HG03039 (cell line): ENCODE data around the gene MICAL3.
"Not testable (repeated sequence)": the region's sequence is repeated elsewhere in the genome, so short reads cannot be mapped to it uniquely, and the experiment has no call there.

Source experiments
- ATAC-seq: cut with Tn5 transposase; IDR thresholded peaks from one replicate; pipeline ENCODE4 v1.9.1; 2021; ENCODE audit warnings: mild to moderate bottlenecking, moderate library complexity; ENCODE audit not compliant: unreplicated experiment

MICAL3 gene

DNA sequence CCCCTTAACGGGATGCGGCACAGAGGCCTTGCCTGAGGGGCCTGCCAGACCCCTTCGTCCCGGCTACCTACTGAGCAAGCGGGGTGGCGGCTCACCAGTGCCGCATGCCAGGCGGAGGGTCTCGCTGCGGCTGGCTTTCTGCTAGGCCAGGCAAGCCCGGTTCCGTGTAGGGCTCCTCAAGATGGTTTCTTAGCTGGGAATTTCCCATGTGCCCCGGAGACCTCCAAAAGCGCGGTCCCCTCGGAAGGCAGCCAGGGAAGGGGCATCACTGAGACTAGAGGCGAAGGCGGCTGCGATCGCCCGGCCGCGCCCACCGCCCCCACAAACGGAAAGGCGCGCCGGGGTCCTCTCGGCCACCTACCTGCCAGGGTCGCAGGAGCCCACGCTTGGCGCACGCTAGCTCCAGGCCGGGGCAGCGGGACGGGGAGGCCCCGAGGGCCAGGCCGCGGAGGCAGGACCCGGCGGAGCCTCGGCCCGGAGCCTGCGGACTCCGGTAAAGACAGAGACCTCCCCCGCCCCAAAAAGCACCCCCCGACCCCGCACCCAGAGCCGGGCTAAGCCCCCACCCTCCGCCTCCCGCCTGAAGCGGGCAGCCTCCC is 23.8 kb downstream of the MICAL3 start:
- no peak for ATAC-seq

DNA sequence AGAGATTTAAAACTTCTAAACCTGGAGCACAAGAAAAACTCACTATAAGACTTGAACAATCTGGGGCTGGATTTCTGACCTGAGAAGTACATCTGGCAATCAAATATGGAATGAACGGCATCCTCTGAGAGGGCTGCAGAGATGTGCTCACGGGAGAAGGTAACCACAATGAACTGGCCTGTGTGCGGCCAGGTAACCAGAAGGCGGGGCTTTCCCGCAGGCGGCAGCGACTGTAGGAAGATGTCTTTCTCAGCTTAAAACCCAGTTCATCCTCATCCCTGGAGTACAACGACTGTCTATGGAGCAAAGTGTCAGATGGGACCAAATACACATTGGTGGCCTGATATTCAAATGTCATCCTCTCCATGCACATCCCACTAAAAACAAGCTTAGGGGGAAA is 24.5 kb downstream of the MICAL3 start:
- no peak for ATAC-seq

DNA sequence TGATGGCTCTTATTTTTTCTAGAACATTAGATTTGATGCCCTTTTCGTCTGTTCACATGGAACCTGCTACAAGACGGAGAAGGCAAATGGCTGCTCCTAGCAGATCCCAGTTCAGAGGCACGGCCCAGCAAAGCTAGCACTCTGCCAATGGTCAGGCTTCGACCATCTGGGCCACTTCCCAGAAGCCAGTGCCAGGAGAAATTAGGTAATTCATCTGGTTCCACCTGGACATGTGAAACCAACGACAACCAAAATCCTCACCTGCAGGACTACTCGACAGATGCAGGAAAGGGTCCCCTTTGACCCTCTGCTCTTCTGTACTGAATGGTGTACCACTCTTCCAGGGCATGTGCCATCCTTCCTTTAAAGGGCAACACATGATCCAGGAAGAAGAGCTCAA is 25.4 kb downstream of the MICAL3 start:
- ATAC-seq = no peak

DNA sequence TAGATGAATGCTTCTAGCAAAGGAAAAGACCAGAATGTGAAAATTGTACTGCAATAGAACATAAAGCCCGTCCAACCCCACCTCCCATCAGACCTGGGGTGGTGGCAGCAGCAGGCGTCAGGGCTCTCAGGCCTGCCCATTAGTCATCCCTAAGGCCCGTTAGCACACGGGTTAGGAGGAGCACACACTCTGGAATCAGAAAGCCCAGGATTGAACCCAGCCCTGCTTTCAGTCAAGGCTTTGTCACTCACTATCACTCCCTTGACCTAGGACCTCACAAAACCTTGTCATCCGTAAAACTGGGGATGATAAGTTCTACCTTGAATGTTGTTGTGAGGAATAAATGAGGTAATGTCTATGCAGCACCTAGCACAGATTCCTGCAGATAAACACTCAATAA is 26.9 kb downstream of the MICAL3 start:
- no peak for ATAC-seq

DNA sequence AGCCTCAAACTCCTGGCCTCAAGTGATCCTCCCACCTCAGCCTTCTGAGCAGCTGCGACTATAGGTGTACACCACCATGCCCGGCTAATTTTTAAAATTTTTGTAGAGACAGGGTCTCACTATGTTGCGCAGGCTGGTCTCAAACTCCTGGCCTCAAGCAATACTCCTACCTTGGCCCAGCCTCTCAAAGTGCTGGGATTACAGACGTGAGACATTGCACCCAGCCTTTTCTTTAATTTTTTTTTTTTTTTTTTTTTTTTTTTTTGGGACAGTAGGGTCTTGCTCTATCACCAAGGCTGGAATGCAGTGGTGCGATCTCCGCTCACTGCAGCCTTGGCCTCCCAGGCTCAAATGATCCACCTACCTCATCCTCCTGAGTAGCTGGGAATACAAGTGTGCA is 29.1 kb downstream of the MICAL3 start:
- not testable (repeated sequence) for ATAC-seq

DNA sequence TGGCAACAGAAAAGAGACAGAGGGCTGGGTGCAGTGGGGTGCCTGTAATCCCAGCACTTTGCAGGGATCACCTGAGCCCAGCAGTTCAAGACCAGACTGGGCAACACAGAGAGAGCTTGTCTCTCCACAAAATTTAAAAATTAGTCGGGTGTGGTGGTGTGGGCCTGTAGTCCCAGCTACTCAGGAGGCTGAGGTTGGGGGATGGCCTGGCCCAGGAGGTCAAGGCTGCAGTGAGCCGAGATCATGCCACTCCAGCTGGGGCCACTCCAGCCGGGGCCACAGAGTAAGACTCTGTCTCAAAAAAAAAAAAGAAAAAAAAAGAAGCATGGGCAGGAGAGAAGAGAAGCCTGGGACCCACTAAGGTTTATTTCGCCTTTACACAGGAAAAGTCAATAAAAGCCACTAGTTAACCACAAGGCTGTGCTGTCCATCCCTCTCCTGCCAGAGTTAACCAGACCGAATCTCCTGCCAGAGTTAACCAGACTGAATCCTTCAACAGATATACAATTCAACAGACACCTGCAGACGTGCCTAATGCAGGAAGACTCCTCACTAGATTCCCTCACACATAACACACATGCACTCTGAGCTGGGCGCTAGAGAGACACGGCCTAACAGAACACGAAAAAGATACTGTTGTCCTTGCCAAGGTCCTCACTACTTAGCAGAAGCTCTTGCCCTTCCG is 29.8 kb downstream of the MICAL3 start:
- no peak for ATAC-seq

DNA sequence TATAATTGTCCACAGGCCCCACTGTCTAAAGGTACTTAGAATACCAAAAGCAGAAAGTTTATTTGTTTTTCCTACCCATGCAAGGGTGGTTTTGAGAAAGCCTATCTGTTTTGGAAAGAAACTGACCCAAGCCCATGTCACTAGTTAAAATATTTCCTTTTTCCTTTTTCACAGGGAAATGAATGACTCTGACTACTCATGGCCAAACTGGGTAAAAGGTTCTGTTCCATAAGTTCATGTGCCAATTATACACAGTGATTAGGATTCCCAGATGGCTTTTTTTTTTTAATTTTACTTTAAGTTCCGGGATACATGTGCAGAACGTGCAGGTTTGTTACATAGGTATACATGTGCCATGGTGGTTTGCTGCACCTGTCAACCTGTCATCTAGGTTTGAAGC is 31.4 kb downstream of the MICAL3 start:
- not testable (repeated sequence) for ATAC-seq

DNA sequence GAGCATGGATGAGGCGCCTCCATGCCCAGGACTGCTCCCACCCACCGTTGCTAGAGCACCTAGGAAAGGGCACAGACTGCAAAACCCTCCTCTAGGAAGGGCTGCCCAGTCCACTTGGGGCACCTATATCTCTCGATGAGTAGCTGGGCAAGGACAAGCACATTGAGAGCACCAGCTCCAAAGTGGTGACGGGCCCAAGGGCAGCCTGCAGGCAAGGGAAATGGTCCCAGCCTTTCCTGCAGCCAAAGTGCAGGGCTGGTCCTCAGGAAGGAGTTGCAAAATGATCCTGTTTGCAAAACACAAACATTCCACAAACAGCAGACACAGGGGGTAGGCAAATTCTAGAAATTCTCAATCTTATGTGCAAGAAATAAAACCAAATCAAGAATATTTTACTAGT is 32.4 kb downstream of the MICAL3 start:
- not testable (repeated sequence) for ATAC-seq

DNA sequence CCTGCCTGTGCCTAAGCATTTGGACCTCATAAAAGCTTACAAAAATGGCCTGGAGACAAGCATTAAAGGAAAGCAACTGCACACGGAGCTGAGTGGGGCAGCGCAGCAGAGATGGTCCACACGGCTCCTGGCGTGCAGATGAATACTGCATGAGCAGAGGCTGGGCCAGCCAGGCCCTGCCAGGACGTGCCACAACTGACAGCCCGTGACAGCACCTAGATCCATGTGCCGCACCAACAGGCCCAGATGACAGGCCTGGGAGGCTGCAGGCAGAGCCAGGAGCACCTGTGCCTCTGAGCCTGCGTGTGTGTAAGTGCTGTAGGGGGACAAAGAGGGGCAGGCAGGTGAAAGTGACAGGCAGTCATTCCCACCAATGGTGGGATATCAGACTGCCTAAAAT is 33.4 kb downstream of the MICAL3 start:
- ATAC-seq = no peak

DNA sequence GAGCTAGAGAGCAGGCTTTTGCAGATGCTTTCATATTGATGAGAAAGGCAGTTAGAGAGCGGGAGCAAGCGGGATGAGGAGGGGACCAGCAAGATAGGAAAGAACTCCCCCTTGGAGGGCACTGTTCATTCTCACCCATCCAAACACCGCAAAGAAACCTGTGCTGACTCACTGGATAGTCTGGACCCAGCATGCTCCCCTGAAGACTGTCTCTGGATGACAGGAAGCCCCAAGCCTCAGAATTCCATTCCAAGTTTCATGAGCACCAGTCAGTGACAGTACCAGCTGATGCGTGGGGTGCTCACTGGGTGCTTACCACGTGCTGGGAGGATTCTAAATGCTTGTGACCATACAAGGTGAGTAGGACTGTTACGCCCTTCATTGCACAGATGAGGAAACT is 34.2 kb downstream of the MICAL3 start:
- ATAC-seq = no peak

DNA sequence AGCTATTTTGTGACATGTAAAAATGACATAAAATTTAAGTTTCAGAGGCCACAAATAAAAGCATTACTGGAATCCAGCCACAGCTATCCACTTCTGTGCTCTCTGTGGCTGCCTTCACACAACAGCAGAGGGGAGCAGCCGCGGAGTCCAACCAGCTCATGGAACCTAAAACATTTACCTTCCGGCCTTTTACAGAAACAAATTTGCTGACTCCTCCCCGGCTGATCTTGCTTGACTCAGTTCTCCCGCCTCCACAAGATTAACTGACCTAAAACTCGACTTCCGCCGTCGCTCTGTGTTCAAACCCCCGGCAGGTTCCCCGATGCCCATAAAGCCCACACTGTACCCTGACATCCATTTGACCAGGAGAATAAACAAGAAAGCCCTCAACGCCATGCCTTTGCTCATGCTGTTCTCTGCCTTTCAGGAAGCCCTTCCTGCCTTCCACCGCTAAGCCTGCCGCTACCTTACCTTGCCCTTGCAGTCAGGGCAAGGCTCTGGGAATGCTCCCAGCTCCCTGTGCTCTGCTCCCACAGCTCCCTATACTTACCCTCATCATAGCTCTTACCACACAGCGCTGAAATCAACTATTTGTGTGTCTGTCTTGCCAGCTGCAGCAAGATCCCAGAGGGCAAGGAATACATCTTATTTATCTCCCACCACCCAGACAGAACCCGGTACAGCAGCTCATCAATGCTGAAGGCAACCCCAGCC is 35.4 kb downstream of the MICAL3 start:
- ATAC-seq = no peak

DNA sequence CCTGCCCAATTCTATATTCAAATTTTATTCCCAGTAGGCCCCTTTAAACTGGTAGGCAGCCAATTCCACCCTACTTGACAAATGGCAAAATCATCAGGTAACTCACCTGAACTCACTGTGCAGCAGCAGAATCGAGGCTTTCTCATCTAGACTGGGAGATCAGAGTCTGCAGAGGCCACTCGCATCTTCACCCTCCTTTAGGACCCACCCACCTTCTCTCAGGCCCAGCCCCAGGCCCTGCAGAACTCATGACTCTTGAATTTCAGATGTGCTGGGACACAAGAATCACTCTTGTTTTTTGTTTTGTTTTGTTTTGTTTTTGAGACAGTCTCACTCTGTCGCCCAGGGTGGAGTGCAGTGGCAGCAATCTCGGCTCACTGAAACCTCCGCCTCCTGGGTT is 38.8 kb downstream of the MICAL3 start:
- no peak for ATAC-seq

DNA sequence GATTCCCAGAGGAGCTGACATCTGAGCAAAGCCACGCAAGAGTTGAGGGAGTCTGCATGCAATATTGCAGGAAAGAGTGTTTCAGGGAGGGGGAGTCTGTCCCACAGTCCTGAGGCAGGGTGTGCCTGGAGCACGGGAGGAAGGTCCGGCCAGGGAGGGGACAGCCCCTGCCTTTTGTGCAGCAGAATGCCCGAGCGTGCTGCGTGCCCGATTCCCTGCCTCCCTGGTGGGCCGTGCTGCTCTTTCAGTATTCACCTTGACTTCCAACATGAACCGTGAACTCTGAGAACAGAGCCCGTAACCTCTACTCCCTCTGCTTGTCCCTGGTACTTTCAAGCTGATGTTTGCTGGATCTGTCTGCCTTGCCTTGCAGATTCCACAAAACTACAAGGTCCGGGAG is 39.3 kb downstream of the MICAL3 start:
- not testable (repeated sequence) for ATAC-seq

DNA sequence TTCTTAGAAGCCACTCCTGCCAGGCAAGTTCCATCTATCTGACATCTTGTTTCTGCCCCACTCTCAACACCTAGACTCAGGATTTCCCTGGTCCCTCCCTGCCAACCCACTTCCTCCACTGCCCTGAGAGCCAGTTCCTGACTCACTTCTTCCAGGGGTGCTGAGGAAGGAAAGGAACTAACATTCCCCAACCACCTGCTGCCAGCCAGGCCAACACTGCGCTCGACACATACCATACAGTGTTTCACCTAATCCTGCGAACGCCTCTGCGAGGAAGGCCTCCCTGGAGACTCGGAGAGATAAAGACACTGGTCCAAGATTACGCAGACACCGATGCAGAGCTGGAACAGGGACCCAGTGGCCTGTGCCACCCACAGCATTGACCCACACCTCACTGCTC is 40.2 kb downstream of the MICAL3 start:
- no peak for ATAC-seq

DNA sequence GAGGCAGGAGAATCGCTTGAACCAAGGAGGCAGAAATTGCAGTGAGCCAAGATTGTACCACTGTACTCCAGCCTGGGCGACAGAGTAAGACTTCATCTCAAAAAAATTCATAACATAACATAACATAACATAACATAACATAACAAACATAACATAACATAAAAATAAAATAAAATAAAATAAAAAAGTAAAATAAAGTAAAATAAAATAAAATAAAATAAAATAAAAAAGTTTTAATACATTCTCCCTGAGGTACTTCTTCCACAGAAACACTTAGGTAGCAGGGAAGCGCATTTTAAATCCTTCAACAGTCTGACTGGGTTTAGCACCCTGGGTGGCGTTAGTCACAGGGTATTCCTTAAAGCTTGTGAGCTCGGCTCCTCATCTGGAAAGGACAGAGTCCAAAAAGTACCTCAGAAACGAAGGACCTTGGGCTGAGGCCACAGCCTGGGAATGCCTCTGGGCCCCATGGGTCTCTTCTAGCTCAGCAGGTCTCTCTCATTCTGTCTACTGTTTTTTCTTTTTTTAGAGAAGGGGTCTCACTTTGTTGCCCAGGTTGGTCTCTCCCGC is 41.7 kb downstream of the MICAL3 start:
- no peak for ATAC-seq

DNA sequence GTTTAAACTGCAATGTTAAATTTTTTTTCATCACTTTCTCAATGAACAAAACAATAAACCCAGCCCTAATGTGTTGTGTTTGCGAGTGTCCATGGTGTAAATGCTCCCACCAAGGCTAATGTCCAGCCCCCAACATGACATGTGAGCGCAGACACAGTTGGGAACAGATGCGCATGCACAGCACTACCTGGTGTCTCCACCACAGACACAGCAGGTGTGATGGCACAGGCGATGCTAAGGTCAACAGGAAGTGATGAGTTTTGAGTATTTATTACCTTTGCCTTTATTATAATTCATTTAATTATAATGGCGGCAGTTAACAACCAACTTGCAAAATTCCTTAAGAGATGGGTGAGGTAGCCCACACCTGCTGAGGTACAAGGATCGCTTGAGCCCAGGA is 42.9 kb downstream of the MICAL3 start:
- no peak for ATAC-seq

DNA sequence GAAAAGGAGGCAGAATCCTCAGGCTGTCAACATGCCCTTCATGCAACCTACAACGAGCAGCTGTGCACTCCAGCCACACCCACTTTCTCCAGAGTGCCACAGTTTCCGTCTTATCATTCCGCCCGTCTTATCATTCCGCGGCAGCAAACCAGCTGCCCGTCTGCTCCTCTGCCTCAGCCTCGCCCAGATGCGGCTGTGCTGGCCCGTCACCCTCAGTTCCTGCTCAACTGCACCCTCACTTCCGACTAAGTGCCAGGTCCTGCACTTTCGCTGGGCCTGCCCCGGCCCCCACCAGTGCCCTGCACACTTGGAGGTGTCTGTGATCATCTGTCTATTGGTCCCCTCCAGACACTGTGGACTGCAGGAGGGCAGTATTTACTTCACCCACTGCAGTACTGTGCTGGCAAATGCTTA is 43.7 kb downstream of the MICAL3 start:
- ATAC-seq = no peak

DNA sequence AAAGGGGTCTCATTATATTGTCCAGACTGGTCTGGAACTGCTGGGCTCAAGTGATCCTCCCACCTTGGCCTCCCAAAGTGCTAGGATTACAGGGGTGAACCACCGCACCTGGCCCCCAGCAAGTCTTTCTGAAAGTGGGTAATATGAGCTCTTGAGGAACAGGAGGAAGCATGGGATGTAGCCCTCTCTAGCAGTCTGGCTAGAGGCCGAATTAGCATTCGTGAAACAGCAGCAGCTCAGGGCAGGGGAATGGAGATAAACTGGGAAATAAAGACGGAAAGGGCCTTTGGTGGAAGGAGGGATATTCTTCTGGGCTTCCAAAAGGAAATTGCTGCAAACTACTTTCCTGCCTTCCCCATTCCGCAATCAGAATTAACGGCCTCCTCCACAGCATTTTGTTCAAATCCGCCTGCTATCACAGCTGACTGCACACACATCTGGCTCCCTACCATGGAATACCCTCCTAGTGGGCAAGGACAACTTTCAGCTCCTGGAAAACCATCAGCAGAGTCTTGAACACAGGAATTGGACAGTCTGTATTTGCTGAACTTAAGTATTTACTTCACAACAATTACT is 44.3 kb downstream of the MICAL3 start:
- ATAC-seq = no peak

DNA sequence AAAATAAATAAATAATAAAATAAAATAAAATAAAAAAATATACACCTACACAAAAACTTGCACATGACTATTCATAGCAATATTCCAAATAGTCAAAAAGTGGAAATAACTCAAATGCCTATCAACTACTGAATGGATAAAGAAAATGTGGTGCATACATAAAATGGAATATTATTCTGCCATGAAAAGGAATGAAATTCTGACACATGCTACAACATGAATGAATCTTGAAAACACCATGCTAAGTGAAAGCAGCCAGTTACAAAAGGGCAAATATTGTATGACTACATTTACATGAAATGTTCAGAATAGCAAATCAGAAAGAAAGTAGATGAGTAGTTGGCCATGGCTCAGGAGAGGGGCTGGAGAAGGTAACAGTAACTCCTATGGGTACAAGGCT is 46.3 kb downstream of the MICAL3 start:
- no peak for ATAC-seq

DNA sequence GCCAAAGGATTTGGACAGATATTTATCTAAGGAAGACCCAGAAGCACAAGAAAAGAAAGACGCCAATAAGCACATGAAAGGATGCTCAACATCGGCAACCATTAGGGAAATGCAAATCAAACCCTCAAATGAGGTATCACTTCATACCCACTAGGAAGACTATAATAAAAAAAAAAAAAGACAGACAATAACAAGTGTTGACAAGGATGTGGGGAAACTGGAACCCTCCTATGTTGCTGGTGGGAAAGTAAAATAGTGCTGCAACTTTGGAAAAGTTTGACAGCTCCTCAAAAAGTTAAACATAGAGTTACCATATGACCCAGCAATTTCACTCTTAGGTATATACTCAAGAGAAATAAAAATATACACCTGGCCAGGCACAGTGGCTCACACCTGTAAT is 47.0 kb downstream of the MICAL3 start:
- no peak for ATAC-seq

DNA sequence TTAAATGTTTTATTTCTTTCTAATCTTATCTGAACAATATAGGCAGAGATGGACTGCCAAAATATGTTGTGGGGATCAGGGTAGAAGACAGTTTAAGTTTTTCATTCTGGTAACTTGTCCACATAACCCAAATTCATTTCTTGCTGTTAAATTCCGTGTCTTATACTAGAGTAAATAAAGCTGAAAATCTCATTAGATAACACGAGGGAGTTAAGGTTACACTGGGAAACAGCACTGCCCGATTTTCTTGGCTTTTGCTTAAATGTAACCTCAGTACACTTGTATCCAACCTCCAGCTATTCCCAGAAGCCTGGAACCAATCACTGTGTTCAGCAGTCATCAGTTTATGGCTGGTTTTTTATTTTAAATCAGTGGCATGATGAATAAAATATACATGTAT is 48.2 kb downstream of the MICAL3 start:
- no peak for ATAC-seq
